Heart left ventricle (tissue), 13 donors: ENCODE results near the gene GALK1.

Experiments used
- CTCF ChIP-seq, 12 donors: fragments of 200-600 bp; sonication (generic) in 4 of 12; IDR thresholded peaks; one replicate each; pipeline versions ENCODE4 v1.5.0 to v1.8.0; 2018 to 2022; ENCODE audit warnings: antibody characterized with exemption in 12 of 12, mild to moderate bottlenecking in 5 of 12
- POLR2A ChIP-seq, 2 donors: fragments of 450-650 bp; IDR thresholded peaks; one replicate each; pipeline ENCODE4 v1.6.1; 2017; ENCODE audit warnings: antibody characterized with exemption in 2 of 2, mild to moderate bottlenecking in 2 of 2, moderate library complexity in 2 of 2
- donor health status: ischemic (EF 13 %, LVEDD 7.1; RV severe dilation, severe dysfunction).
- donor health status: DM: no; HTN: yes; CAD: no.
- donor health status: DM: no; HTN: no; CAD: no.
- donor health status: ischemic (EF 25% LVEDD 6.9; RV normal size, moderate dysfunction).
- donor health status: ischemic (EF 25% LVEDD 5.7; RV mildly dilated, moderate dysfunction).
- donor health status: ischemic (EF 35%, LVEDD 5.7; RV mildly dilated, moderate dysfunction).
- donor health status: nonischemic (EF 11% LVEDD 7.7; RV severe dilation, severe dysfunction).
- donor health status: DM: yes; HTN: yes; CAD: no.
- donor health status: PGD.
- donor health status: ischemic (EF 29% LVEDD 5.4; RV normal size, mild dysfunction).
- donor health status: nonischemic (EF 23%, LVEDD 6.1; RV moderate dilation, normal function).

- TF ChIP-seq CTCF (IDR thresholded peaks at IDR 0.05) (no peak), POLR2A (IDR thresholded peaks at IDR 0.05) (no peak)
Measured at GRCh38 chr17:75812096-75813013, 47.4 kb upstream of the GALK1 start.
